Mucosa of rectum (tissue), 2 donors: ENCODE data around the gene PRKAR1B.

ENCODE experiments used
- H3K27ac ChIP-seq, 2 donors: one replicate each; pipeline ENCODE4 v1.7.0; 2013; ENCODE audit warnings: inconsistent platforms in 2 of 2, low read depth in 2 of 2, low read length in 2 of 2
- H3K27me3 ChIP-seq, 2 donors: one replicate each; pipeline ENCODE4 v1.7.0; 2013; ENCODE audit warnings: low read length in 2 of 2; ENCODE audit not compliant: control insufficient read depth in 2 of 2, insufficient read depth in 2 of 2
- H3K36me3 ChIP-seq, 2 donors: one replicate each; pipeline ENCODE4 v1.7.0; 2013; ENCODE audit warnings: low read length in 2 of 2; ENCODE audit not compliant: control insufficient read depth in 2 of 2, insufficient read depth in 2 of 2
- H3K4me1 ChIP-seq, 2 donors: one replicate each; pipeline ENCODE4 v1.7.0; 2013; ENCODE audit warnings: low read length in 2 of 2, mild to moderate bottlenecking in 1 of 2; ENCODE audit not compliant: control insufficient read depth in 2 of 2, insufficient read depth in 2 of 2
- H3K4me3 ChIP-seq, 2 donors: one replicate each; pipeline ENCODE4 v1.7.0; 2013; ENCODE audit warnings: low read length in 2 of 2
- H3K9ac ChIP-seq, 2 donors: one replicate each; pipeline ENCODE4 v1.7.0; 2013; ENCODE audit warnings: low read length in 2 of 2, low read depth in 1 of 2, mild to moderate bottlenecking in 1 of 2
- H3K9me3 ChIP-seq, 2 donors: one replicate each; pipeline ENCODE4 v1.7.0; 2013; ENCODE audit warnings: low read length in 2 of 2; ENCODE audit not compliant: control insufficient read depth in 2 of 2
- donor health status: healthy.
- donor health status: Normal muscosa, but diverticular disease.

Gene PRKAR1B

DNA sequence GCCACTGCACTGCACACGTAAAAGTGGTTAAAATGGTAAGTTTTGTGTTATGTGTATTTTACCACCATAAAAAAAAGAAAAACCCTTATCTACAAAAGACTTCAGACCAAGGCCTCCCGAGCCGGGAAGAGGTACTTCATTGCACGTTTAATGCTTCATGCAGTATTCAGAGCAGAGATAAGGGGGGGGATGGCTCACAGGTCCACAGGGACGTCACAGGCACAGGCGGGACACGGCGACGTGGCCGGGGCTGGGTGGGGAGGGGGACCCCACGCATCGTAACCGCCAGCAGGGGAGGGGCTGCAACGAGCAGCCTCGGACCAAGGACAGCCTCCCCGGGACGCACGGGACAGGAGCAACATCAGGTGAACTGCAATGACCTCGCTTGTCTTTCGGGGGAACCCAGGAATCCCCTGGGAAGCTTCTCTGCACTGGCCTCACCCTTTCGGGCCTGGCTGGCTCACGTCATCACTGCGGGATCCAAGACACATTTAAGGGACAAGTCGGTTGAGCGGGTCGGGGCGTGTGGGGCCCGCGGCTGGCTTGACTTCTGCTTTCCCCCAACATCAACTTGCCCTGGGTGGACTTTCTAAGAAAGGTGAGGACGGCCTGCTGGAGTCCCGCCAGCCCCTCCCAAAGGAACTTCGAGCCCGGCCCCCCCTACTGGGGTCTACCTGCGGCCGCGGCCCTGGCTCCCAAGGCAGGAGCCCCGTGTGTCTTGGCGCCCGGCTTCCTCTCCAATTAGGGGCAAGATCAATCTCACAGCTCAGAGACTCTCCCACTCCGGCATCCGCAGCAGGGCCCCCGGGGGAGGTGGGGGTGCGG is 177.8 kb downstream of the PRKAR1B start:
- Histone ChIP-seq H3K9me3 (no peaks in the 10 kb centered on the region), H3K36me3 (no peaks in the 10 kb centered on the region), H3K4me3 (no peak overlapping the region)

DNA sequence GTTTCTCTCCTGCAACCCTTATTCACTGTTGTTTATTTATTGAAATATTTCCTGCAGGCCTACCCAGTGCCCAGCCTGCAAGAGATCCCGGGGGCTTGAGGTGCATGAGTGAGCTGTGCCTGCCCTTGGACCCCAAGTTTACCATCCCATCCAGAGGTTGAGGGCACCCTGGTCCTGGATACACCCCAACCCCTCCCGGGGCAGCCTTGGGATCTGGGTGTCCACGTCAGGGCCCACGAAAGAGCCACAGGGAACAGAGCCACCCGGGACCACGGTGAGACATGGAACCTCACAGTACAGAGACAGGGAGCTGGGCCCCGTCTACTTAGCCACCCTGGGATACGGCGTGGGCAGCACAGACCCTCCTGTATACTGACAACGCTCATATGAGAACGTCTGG is 178.7 kb downstream of the PRKAR1B start:
- H3K4me3 ChIP-seq, result no peak overlapping the region
- H3K27me3 ChIP-seq, result no peaks in the 10 kb centered on the region
- H3K4me1 ChIP-seq, result no peaks in the 10 kb centered on the region
- no peaks in the 10 kb centered on the region for H3K9me3 ChIP-seq
- H3K27ac ChIP-seq, result no peak overlapping the region
- no peak overlapping the region for H3K9ac ChIP-seq
- no peaks in the 10 kb centered on the region for H3K36me3 ChIP-seq

More for the DNA sequence above, 177.8 kb downstream of the PRKAR1B start:
- Histone ChIP-seq H3K27ac (no peak overlapping the region), H3K27me3 (no peaks in the 10 kb centered on the region), H3K9ac (no peak overlapping the region), H3K4me1 (no peaks in the 10 kb centered on the region)

DNA sequence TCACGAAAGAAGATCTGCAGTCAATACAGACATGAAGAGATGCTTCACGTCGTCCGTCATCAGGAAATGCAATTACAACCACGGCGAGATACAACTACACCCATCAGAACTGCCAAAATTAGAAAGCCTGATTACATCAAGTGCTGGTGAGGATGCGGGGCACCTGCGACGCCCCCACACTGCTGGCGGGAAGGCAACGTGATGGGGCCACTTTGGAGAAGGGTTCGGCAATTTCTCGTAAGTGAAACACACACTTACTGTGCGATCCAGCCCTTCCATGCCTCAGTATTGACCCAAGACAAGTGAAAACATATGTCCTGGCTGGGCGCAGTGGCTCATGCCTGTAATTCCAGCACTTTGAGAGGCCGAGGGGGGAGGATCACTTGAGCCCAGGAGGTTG is 181.6 kb downstream of the PRKAR1B start:
- Histone ChIP-seq H3K36me3 (no peaks in the 10 kb centered on the region), H3K4me1 (no peaks in the 10 kb centered on the region), H3K4me3 (no peak overlapping the region), H3K27ac (no peak overlapping the region), H3K9ac (no peak overlapping the region), H3K9me3 (no peaks in the 10 kb centered on the region), H3K27me3 (no peaks in the 10 kb centered on the region)

DNA sequence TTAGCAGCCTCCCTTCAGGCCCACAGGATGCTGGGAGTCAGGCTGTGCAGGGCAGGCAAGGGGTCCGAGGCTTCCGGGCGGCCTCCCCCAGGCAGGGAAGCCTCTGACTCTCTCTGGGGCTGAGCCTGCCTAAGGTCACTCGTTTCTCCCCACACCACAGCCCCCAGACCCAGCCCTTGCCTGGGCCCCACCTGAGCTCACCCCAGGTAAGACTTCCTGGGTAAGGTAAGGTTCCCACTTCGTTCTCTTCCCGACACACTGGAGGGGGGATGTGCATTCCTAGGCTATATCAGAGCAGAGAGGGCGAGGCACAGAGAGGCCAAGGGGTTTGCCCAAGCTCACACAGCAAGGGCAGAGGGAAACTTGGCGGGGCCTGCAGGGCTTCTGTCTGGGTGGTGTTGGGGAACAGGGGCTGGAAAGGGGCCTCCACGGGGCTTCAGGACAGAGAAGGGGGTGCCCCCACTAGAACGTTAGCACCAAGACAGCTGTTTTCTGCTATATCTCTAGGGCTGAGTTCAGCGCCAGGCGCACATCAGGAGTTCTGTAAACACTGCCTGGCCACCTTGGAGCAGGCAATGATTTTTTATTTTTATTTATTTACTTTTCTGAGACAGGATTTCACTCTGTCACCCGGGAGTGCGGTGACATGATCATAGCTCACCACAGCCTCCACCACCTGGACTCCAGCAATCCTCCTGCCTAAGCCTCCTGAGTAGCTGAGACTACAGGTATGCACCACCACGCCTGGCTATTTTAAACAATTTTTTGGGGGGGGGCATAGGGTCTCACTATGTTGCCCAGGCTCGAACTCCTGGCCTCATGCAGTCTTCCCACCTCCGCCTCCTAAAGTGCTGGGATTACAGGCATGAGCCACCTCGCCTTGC is 182.5 kb downstream of the PRKAR1B start:
- no peak overlapping the region for H3K9ac ChIP-seq
- H3K36me3 ChIP-seq, result no peaks in the 10 kb centered on the region
- no peak overlapping the region for H3K27ac ChIP-seq
- no peaks in the 10 kb centered on the region for H3K27me3 ChIP-seq
- no peaks in the 10 kb centered on the region for H3K9me3 ChIP-seq
- peaks cover 6% of the 10 kb centered on the region in 2 donors for H3K4me1 ChIP-seq
- H3K4me3 ChIP-seq, result no peak overlapping the region

DNA sequence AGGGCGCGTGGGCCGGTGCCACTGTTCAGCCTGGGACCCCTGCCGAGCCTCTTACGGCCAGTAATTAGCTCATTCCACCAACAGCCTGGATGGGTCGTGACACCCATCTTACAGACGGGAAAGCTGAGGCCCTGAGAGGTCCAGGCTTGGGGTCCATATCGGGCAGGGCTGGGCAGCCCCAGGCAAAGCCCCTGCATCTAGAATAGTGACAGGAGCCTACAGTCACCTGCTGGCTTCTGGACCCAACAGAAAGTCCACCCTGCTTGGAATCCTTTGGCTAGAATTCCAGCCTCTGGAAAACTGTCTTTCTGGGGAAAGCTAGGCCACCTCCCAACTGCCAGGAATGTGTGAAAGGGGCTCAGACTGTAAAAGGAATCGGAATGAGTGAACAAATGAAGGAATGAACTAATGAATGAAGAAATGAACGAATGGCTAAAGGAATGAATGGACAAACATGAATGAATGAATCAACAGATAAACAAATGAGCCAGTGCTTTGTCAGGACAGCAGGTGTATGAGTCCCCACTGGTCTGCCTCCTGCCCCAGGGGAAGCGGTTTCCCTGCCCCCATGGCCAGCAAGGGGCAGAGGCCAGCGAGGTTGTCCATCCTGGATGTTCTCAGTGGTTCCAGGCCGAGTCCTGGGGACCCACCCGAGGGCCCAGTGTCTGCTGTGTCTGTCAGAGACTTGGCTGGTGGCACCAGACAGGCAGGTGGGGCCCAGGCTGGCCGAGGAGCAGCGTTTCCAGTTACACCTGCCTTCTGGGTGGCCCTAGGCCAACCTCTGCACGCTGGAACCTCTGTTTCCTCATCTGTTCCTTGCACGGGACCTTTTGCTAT is 183.4 kb downstream of the PRKAR1B start:
- no peak overlapping the region for H3K4me3 ChIP-seq
- H3K4me1 ChIP-seq, result peaks cover 13% of the 10 kb centered on the region in 2 donors
- no peaks in the 10 kb centered on the region for H3K9me3 ChIP-seq
- H3K27me3 ChIP-seq, result no peaks in the 10 kb centered on the region
- H3K27ac ChIP-seq, result no peak overlapping the region
- no peaks in the 10 kb centered on the region for H3K36me3 ChIP-seq
- no peak overlapping the region for H3K9ac ChIP-seq

DNA sequence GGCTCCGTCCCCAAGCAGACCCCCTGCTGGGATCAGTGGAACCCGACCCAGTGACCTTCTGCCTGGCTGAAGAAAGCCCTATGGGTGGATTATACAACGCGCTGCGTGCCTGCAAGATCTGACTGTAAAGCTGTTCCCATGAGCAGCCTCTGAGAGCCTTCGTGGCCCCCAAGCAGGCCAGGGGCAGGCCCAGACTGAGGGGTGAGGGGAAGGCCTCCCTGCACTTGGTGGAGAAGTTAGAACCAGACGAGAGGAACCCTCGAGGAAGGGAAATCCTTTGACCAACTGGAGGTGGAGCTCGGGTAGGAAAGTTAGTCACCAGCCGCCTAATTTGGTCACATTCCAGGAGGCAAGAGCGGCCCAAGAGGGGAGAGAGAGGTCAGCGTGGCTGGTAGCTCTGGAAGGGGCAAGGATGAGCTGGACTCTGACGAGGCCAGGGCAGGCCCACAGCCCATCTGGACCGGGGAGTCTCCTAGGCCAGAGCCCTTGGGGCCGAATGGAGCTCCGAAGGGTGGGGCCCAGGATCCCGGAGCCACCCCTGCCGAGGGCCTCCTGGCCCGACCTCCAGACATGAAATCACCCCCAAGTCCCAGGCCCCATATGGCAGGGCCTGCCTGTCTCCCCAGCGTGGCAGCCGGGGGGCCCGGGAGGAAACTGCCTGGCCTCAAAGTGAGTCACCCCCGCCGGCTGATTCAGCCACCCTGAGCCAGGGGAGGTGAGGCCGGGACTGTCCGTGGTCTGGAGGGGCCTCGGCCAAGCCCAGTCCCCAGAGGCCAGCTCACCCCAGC is 184.2 kb downstream of the PRKAR1B start:
- no peak overlapping the region for H3K9ac ChIP-seq
- H3K27ac ChIP-seq, result no peak overlapping the region
- H3K4me3 ChIP-seq, result no peak overlapping the region
- H3K36me3 ChIP-seq, result no peaks in the 10 kb centered on the region
- no peaks in the 10 kb centered on the region for H3K9me3 ChIP-seq
- no peaks in the 10 kb centered on the region for H3K27me3 ChIP-seq
- H3K4me1 ChIP-seq, result peaks cover 19 to 21% of the 10 kb centered on the region in 2 donors

DNA sequence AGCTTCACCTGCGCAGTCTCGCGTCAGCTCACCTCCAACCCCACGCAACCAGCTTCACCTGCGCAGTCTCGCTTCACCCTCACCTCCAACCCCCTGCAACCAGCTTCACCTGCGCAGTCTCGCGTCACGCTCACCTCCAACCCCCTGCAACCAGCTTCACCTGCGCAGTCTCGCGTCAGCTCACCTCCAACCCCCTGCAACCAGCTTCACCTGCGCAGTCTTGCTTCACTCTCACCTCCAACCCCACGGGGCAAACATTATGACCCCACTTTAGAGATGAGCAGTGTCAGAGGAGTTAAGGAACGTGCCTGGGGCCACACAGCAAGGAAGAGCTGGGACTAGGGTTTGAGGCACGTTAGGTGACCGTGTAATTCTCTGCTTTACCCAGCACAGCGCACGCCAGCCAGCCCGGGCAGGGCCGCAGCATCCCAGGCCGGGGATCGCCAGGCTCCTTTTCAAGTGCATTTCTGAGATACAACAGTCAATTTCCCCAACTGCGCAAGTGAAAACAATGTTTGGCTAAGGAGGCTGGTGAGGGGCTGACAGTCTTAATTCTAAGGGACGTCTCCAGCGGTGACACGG is 184.9 kb downstream of the PRKAR1B start:
- no peak overlapping the region for H3K9ac ChIP-seq
- H3K27me3 ChIP-seq, result no peaks in the 10 kb centered on the region
- no peak overlapping the region for H3K4me3 ChIP-seq
- no peak overlapping the region for H3K27ac ChIP-seq
- peaks cover 24 to 26% of the 10 kb centered on the region in 2 donors for H3K4me1 ChIP-seq
- no peaks in the 10 kb centered on the region for H3K36me3 ChIP-seq
- no peaks in the 10 kb centered on the region for H3K9me3 ChIP-seq

DNA sequence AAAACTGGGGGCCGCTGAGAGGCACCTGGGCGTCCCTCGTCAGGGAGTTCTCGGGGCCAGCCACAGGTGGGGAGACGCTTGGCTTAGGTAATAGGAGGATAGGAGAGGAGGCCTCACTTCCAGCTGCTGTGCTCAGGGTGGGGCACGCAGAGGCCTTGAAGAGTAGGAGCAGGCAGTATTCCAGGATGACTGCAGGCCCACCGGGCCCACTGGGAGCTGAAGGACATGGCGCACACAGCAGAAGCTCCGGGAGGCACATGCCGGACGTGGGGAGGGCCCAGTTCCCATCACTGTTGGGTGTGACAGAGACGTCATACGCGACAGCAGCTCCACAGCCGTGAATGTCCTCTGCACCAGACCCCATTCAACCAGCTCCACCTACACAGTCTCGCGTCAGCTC is 185.4 kb downstream of the PRKAR1B start:
- peaks cover 24 to 26% of the 10 kb centered on the region in 2 donors for H3K4me1 ChIP-seq
- no peaks in the 10 kb centered on the region for H3K27me3 ChIP-seq
- H3K9ac ChIP-seq, result no peak overlapping the region
- H3K27ac ChIP-seq, result no peak overlapping the region
- H3K4me3 ChIP-seq, result no peak overlapping the region
- no peaks in the 10 kb centered on the region for H3K36me3 ChIP-seq
- no peaks in the 10 kb centered on the region for H3K9me3 ChIP-seq

DNA sequence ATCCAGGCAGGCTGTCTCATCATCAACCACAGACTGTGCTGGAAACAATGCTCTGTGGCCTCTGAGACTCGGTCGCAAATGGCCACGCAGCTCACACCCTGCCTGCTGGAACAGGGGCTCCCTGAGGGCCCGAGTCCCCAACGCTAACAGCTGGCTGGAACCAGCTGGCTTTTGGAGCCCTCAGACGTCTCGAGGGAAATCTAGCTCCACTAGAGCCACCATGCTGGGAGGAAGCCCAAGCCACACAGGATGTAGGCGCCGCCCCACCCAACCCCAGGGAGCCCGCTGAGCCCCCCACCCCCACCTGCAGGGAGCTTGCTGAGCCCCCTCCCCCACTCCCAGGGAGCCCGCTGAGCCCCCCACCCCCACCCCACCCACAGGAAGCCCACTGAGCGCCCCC is 186.1 kb downstream of the PRKAR1B start:
- Histone ChIP-seq H3K27me3 (no peaks in the 10 kb centered on the region), H3K4me1 (peaks cover 24 to 26% of the 10 kb centered on the region in 2 donors), H3K9ac (no peak overlapping the region)

More for the DNA sequence above, 186.1 kb downstream of the PRKAR1B start:
- Histone ChIP-seq H3K27ac (no peak overlapping the region), H3K36me3 (no peaks in the 10 kb centered on the region), H3K4me3 (no peak overlapping the region), H3K9me3 (no peaks in the 10 kb centered on the region)
